ENCODE results near the gene CRYBB1.

DNA sequence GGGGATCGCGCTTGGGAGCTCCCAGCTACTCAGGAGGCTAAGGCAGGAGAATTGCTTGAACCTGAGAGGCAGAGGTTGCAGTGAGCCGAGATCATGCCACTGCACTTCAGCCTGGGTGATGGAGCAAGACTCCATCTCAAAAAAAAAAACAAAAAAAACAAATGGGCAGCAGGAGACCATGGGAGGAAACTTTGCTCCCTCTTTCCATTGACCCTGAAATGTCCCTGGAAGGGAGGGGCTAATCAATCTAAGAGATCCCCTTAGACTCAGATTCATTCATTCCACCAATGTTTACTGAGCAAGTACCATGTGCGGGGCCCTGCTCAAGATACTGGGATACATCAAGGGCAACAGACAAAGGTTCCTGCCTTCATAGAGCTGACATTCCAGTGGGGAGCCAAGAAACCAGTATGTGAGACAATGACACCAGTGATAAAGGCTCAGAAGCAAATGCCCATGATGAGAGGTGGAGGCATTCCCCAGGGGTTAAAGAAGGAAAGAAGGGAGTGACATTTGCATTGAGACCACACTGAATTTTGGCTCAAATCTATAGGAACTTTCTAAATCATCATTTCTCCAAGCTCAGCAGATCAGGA lies 67.8 kb downstream of the CRYBB1 start:
- TF ChIP-seq, protein P1, sequence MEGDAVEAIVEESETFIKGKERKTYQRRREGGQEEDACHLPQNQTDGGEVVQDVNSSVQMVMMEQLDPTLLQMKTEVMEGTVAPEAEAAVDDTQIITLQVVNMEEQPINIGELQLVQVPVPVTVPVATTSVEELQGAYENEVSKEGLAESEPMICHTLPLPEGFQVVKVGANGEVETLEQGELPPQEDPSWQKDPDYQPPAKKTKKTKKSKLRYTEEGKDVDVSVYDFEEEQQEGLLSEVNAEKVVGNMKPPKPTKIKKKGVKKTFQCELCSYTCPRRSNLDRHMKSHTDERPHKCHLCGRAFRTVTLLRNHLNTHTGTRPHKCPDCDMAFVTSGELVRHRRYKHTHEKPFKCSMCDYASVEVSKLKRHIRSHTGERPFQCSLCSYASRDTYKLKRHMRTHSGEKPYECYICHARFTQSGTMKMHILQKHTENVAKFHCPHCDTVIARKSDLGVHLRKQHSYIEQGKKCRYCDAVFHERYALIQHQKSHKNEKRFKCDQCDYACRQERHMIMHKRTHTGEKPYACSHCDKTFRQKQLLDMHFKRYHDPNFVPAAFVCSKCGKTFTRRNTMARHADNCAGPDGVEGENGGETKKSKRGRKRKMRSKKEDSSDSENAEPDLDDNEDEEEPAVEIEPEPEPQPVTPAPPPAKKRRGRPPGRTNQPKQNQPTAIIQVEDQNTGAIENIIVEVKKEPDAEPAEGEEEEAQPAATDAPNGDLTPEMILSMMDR (IDR thresholded peaks at IDR 0.05), result no peak
- TF ChIP-seq POLR2A (IDR thresholded peaks at IDR 0.05) (no peak), POLR2AphosphoS5 (IDR thresholded peaks at IDR 0.05) (no peak)

All from breast epithelium (tissue), 3 donors.